ENCODE data around the gene SOX15. TPM values are rescaled to one million over a fixed set of nuclear protein-coding genes. Genes with fewer than 3 reads are reported as not detected.
"Not testable (repeated sequence)": the region's sequence is repeated elsewhere in the genome, so short reads cannot be mapped to it uniquely, and the experiment has no call there.

SOX15 gene
- 1.2 TPM for total RNA-seq

DNA sequence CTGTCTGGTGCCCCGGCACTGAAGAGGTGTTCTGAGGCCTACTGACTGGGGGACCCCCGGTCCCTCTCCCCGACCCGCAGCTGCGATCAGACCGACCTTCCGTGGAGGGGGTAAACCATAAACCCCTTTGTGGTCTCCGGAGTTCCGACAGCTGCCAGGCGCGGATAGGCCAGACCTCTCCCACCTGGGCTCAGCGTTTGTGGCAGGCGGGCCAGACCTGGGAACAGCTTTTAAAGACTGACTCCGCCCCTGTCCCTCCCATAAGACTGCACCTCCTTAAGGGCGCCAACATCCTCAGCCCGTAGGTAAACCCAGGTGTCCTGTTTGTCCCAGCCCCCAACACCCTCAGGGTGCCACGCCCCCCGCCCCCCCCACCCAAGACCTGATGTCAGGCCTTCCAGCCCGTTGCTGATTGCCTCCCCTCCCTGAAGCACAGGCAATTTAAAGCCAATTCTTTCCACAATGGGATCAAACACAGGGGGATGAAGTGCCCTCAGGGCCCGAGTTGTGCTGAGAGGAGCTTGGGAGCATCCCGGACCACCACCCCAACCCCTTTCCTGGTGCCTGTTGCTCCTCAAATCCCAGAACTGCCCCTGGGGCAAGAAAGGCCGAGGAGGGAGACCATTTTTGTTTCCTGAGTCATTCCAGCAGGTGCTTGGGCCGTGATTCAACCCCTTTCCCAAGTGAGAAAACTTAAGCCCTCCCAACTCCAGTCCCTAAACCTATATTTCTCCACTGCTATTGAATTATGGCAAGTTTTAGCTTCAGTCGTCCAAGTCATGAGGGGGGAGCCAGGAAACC is at the start of gene SOX15:
Gene SOX15 (minus strand): TSS at position 204 of the 801 bp plus-strand sequence. CDS start 418 bp downstream, outside the sequence.
- FAIRE-seq (no peak), DNase-seq (ENCODE audit: low spot score in 2 of 2) (no peak)

DNA sequence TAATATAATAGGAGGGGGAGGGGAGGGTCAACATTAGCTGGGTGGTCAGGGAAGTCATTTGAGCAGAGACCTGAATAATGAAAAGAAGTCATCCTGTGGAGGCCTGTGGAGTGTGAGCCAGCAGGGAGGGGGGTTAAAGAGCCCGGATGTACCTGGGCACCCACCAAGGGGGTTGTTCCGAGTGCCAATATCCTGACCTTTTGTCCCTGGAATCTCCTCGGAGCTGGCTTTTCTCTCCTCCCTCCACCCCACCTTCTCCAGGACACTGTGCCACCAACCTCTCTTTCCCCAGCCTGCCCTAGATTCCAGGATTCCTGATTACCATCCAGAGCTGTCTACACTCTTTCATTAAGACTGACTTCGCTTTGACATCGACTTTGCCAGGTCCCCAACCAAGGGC is 46.3 kb upstream of the SOX15 start:
- FAIRE-seq: no peak
- DNase-seq (ENCODE audit: low spot score in 2 of 2): no peak

DNA sequence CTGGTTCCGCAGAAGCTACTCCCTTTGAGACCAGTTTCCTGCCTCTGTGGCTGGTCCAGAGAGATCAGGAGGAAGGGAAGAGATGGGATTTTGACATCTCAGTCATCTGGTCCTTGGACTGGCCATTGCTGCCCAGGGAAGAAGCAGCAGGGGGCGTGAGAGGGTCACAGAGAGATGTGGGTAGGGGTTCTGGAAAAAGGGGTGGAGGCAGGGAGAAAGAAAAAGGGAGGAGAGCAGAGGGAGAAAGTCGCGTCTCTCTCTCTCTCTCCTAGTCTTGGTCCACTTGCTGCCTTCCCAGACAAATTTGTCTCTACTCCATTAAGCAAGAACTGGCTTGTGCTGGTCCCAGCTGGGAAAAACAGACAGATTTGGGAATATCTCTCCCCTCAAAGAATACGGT is 44.5 kb upstream of the SOX15 start:
- DNase-seq (ENCODE audit: low spot score in 2 of 2) (peak in 1 of 2 donors; percentile 66), FAIRE-seq (no peak)

DNA sequence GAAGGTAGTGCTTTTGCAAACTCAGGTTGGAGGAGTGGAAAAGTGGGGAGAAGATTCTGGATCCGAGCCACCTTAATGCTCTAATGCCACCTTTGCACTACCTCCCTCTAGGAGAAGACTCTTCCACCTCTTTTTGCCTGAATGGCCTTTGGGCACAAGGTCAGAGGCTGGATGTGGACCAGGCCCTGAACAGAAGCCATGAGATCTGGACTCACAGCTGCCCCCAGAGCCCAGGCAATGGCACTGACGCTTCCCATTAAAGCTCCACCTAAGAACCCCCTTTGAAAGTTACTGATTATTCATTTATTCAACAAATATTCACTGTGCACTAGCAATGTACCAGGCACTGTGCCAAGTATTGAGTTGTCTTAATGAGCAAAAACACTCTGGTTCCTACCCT is 43.2 kb upstream of the SOX15 start:
- DNase-seq (ENCODE audit: low spot score in 2 of 2) (no peak), FAIRE-seq (no peak)

DNA sequence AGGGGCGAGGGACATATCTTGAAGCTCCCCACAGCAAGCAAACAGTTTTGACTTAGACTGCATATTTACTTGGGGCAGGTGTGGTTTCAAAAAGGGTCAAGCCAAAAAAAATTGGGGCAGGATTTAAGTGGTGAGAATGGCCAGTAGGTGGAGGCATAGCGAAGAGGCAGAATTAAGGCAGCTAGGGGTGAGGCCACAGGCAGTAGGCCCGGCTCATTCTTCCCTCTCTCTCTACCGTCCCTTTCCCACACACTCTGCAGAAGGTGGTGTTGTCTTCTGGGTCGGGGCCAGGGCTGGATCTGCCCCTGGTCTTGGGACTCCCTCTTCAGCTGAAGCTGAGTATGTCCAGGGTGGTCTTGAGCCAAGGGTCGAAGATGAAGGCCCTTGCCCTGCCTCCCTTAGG is 42.6 kb upstream of the SOX15 start:
- DNase-seq (ENCODE audit: low spot score in 2 of 2) (no peak), FAIRE-seq (no peak)

DNA sequence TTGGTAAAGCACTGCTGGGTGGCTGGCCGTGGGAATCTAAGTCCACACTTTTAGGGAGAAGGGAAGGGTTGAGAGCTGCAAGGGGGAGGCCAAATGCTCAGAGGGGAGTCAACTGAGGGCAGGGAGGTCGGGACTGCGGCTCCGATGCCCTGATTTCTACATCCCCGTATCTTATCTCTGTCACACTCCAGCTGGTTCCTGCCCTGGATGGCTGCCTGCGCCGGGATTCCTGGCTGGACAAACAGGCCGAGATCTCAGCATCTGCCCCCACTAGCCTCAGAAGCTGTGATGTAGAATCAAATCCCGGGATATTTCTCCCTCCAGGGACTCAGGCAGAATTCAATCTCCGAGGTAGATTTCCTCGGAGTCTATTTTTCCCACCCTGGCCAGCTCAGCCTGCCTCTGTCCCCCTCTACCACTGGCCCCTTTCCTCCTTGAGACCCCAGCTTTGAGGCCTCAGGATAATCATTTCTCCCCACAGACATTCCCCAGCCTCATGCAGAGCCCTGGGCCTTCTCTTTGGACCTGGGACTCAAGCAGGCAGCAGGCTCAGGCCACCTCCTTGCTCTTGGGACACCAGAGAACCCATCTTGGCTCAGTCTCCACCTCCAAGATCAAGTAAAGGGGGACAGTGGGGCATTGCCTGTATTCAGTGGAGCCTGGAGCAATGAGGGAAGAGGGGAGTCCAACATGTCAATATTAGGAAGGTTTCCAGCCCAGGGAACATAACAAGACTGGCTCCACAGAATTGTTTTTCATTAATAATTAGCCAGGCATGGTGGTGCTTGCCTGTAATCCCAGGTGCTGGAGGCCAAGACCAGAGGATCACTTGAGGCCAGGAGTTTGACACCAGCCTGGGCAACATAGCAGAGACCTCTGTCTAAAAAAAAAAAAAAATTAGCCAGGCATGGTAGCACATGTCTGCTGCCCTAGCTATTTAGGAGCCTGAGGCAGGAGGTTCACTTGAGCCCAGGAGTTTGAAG is 41.8 kb upstream of the SOX15 start:
- DNase-seq (ENCODE audit: low spot score in 2 of 2) (no peak), FAIRE-seq (no peak)

DNA sequence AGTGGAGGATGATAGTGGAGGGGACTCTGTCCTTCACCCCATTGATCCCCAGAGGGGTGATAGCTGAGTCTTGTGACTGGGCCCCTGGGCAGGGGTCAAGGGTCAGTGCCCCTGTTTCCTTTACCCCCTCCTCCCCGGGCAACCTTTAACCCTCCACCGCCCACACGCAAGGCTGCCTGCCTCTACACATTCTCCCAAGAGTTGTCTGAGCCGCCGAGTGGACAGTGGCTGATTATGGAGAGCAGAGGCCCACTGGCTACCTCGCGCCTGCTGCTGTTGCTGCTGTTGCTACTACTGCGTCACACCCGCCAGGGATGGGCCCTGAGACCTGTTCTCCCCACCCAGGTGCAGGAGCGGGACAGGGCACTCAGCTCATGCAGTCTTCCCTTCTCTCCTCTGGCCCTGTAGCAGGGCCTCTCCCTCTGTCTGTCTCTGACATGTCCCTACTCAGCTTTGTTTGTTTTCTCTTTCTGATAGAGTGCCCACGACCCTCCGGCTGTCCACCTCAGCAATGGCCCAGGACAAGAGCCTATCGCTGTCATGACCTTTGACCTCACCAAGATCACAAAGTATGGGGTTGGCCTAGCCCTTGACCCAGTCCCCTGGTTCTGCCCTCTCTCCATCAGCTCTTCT is 40.2 kb upstream of the SOX15 start, which contains the start of gene SHBG:
Gene SHBG (plus strand): TSS at position 197 of the 633 bp plus-strand sequence. CDS start 38 bp downstream, at position 235.
- no peak for DNase-seq (ENCODE audit: low spot score in 2 of 2)
- no peak for FAIRE-seq

DNA sequence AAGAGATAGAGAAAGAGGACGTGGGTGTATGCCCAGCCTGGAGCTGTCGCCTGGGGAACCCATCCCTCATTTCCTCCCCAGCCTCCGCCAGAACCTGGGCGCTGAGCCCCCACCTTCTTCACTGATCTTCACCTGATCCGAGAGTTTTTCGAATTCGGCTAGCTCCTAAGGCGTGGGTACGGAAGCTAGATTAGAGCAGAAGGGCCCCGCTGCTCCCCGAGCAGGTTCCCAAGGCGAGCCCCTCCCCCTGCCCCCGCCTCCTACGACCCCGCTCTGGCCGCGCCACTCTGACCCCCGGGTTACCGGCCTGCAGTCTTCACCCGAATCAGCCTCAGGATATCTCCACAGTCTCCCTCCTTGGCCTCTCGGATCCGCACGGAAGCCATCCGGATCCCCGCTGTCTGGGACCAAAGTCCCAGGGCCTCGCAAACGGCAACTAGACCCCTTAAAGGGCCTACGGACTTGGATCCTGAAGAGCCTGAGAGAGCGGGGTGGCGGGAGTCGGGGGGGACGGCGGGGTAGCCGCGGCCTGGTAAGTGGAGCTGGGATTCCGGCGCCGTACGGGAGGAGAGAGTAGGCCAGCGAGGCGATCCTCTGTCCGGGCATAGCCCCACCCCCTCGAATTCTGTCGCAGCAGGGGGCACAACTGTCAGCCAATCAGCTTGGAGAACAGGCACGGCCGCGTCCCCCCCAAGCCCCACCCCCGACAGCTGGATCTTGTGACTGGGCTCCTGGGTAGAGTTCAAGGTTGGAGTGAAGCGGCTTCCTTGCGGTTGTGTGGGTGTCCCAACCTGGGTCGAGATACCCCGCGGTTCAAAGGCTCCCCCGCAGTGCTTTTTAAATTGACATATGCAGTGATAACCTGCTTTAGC is 37.6 kb upstream of the SOX15 start, which contains the start of gene SAT2:
Gene SAT2 (minus strand): TSS at position 572 of the 872 bp plus-strand sequence. CDS start 186 bp downstream, at position 386.
- FAIRE-seq (no peak), DNase-seq (ENCODE audit: low spot score in 2 of 2) (peak; percentile 88 to 98)

DNA sequence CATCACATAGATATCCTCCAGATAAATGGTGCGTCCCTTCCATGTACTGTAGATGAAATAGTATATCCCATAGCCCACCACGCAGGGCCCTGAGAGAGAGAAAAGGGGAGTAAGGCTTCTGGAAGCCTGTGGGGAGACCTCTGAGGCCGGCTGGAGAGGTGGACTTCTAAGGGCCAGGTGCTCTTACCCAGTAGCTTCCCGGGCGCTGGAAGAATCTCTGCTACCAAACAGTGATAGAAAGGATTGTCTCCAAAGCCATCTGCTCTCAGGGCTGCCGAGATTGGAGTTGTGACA is 37.0 kb upstream of the SOX15 start:
- FAIRE-seq: no peak
- DNase-seq (ENCODE audit: low spot score in 2 of 2): no peak

DNA sequence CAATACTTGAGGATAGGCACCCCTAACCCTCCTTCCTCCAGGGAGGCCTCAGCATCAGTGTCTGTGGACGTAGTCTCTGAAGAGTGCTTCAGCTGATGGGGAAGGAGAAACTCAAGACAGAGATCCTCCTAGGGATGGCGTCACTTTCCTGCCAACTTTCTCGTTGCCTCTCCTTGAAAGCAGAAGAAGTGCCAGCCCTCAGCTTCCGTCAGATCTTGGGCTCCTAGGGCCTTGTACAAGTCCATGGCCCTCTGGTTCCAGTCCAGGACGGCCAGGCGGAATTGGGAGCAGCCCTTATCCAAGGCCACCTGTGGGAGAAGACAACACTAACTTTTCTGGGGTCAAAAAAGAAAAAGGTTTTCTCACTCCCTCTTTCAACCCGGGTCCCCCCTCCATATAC is 36.4 kb upstream of the SOX15 start:
- no peak for DNase-seq (ENCODE audit: low spot score in 2 of 2)
- no peak for FAIRE-seq

DNA sequence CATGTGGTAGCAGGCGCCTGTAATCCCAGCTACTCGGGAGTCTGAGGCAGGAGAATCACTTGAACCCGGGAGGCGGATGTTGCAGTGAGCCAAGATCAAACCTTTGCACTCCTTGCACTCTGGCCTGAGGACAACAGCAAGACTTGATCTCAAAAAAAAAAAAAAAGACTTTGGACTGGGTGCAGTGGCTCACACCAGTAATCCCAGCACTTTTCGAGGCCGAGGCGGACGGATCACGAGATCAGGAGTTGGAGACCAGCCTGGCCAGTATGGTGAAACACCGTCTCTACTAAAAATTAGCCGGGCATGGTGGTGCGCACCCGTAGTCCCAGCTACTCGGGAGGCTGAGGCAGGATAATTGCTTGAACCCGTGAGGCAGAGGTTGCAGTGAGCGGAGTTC is 35.9 kb upstream of the SOX15 start:
- DNase-seq (ENCODE audit: low spot score in 2 of 2); FAIRE-seq: not testable (repeated sequence)

DNA sequence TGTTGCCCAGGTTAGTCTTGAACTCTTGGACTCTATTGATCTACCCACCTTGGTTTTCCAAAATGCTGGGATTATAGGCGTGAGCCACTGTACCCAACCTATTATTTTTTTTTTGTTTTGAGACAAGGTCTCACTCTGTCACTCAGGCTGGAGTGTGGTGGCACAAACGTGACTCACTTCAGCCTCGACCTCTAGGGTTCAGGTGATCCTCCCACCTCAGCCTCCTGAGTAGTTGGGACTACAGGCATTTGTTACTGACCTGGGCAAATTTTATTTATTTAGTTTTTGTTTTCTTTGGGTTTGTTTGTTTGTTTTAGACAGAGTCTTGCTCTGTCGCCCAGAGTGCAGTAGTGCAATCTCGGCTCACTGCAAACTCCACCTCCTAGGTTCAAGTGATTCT is 33.8 kb upstream of the SOX15 start:
- no peak for DNase-seq (ENCODE audit: low spot score in 2 of 2)
- FAIRE-seq: no peak

DNA sequence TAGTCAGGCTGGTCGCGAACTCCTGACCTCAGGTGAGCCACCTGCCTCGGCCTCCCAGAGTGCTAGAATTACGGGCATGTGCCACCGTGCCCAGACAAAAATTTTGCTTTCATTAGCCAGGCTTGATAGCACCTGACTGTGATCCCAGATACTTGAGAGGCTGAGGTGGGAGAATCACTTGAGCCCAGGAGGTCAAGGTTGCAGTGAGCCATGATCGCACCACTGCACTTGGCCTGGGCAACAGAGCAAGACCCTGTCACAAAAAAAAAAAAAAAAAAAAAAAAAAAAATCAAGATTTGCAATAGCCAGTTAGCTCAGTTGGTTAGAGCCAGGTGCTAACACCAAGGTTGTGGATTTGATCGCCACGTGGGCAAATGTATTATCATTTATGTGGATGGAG is 30.9 kb upstream of the SOX15 start:
- DNase-seq (ENCODE audit: low spot score in 2 of 2) (no peak), FAIRE-seq (no peak)

DNA sequence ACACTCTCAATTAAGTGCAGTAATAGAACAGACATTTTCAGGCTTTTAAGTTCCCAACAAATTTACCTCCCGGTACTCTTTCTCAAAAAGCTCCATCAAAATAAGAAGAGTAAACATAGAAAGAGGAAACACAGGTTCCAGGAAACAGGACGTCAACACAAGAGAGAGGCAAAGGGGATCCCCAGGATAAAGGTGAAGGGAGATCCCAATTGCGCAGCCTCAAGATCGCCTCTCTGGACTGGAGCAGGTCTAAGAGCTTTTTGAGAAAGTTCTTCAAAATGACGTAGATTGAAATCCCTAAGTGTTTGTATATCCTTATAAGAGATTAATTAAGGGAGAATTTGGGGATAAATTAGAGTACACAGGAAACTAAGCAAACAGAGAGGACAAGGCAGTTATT is 28.7 kb upstream of the SOX15 start:
- FAIRE-seq (no peak), DNase-seq (ENCODE audit: low spot score in 2 of 2) (no peak)

DNA sequence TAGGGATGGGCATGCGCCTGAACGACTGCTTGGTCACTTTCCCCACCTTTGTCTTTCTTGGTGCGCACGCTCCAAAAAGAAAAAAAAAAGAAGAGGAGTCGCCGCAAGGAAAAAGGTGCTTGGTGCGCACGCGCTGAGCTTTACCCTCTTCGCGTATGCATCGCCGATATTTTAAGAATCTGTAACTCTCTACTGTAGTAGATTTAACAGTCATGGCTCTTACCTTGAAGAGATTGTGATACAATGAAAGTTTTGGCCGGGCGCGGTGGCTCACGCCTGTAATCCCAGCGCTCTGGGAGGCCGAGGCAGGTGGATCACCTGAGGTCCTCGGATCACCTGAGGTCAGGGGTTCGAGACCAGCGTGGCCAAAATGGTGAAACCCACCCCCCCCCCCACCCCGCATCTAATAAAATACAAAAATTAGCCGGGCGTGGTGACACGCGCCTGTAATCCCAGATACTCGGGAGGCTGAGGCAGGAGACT is 25.4 kb upstream of the SOX15 start:
- DNase-seq (ENCODE audit: low spot score in 2 of 2) (no peak), FAIRE-seq (no peak)

DNA sequence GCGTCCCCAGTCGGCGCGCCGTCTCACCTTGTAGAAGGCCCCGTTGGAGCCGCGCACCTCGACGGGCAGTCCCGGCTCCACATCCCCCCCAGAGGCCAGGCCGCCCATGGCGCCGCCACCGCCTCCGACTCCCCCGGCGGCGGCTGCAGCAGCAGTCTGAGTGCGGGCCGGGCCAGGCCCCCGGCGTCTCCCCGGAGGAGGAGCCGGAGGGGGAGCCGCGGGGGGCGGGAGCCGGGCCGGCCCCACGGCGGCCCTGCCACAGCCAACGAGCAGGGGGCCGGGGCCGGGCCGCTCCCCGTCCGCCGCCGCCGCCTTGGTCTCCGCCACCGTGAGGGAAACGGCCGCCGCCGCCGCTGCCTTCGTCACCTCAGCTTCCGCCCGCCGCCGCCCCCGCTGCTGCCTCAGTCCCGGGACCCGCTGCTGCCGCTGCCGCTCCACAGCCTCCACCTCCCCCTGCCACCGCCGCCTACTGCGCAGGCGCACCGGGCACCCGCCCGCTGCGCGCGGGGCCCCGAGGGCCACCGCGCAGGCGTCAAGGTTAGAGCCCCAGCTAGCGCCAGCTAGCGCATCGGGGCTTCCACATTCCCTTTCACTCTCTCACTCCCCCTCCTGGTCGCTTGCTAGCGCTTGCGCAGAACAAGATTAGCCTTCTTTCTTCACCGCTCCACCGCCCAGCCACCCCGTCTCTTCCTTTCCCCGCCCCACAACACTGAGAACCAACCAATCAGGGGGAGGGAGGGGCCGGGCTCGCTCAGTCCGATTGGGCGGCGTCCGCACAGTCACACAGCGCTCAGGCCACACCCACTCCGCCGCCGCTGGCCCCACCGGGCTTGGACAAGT is 24.8 kb upstream of the SOX15 start, which contains the start of gene FXR2:
Gene FXR2 (minus strand): TSS at position 473 of the 840 bp plus-strand sequence. CDS start 365 bp downstream, at position 108.
- FAIRE-seq: peak; percentile 84
- peak; percentile 99 for DNase-seq (ENCODE audit: low spot score in 2 of 2)

DNA sequence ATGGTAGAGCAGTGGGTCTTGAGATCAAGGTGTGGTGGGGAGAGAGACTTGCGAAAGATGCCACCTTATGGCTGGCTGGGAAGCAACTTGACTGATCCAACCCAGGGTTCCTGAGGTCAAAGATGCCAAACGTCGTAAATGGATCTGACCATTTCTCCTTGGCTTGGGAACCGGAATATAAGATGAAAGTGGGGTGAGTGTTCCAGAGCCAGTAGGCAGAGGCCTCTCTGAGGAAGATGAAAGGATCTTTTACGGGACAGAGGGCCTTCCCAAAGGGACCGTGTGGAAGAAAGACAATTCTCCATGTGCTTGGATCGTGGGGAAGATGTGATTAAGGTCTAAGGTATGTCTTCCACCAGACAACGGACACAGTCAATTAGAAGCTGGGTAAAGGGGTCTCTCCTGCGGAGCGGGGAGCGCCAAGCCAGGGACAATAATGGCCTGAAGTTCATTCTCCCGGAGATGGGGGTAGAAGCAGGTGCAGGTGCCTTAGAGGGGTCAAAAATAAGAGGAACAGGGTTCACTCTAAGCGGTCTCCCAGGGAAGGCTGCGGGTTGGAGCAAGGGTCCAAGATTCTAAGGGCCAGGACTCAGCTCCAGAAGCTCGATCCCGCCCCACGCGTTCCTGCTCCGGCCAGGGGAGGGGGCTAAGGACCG is 24.0 kb upstream of the SOX15 start:
- FAIRE-seq: no peak
- no peak for DNase-seq (ENCODE audit: low spot score in 2 of 2)

DNA sequence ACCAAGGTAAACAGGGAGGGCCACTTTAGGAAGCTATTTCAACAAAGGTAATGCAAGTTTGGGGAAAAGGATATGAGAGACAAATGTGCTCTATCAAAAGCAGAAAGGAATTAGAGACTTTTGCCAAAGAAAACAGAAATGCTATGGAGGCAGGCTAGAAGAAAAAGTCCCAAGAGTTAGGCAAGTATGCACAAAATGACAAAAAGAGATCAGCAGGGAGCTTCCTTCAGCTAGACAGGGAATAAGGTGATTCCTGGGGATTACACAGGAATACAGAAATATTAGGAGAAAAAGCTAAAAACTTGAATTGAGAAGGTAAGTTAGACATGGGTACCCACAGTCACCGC is 22.4 kb upstream of the SOX15 start:
- DNase-seq (ENCODE audit: low spot score in 2 of 2) (no peak), FAIRE-seq (no peak)
